Ishikawa (cell line): ENCODE measurements around the gene HINT2.

Experiments used
- CEBPB ChIP-seq: IDR thresholded peaks from 2 replicates; pipeline ENCODE4 v1.6.1; 2012
- CREB1 ChIP-seq: IDR thresholded peaks from 2 replicates; pipeline ENCODE4 v1.6.1; 2012; ENCODE audit warnings: low read depth
- EGR1 ChIP-seq: IDR thresholded peaks from 2 replicates; pipeline ENCODE4 v1.6.1; 2012
- EP300 ChIP-seq: IDR thresholded peaks from 2 replicates; pipeline ENCODE4 v1.6.1; 2012; ENCODE audit warnings: borderline replicate concordance
- FOXM1 ChIP-seq: IDR thresholded peaks from 2 replicates; pipeline ENCODE4 v1.6.1; 2012; ENCODE audit warnings: low read depth, borderline replicate concordance
- NFIC ChIP-seq: IDR thresholded peaks from 2 replicates; pipeline ENCODE4 v1.6.1; 2012
- RAD21 ChIP-seq: IDR thresholded peaks from 2 replicates; pipeline ENCODE4 v1.6.1; 2012; ENCODE audit warnings: low read depth
- TAF1 ChIP-seq: IDR thresholded peaks from 2 replicates; pipeline ENCODE4 v1.6.1; 2012; ENCODE audit warnings: low read depth, mild to moderate bottlenecking
- TCF12 ChIP-seq: IDR thresholded peaks from 2 replicates; pipeline ENCODE4 v1.6.1; 2012; ENCODE audit warnings: low read depth
- TEAD4 ChIP-seq: IDR thresholded peaks from 2 replicates; pipeline ENCODE4 v1.6.1; 2012
- YY1 ChIP-seq: IDR thresholded peaks from 2 replicates; pipeline ENCODE4 v1.6.1; 2012; ENCODE audit warnings: low read depth
- ZBTB7A ChIP-seq: IDR thresholded peaks from 2 replicates; pipeline ENCODE4 v1.6.1; 2012; ENCODE audit warnings: low read depth
- TF ChIP-seq, protein P1 (sequence below): IDR thresholded peaks from 2 replicates; pipeline ENCODE4 v1.6.1; 2012
- TF ChIP-seq, protein P2 (sequence below): IDR thresholded peaks from 2 replicates; pipeline ENCODE4 v1.6.1; 2012
- TF ChIP-seq, protein P3 (sequence below): IDR thresholded peaks from 2 replicates; pipeline ENCODE4 v1.6.1; 2012; ENCODE audit warnings: low read depth, mild to moderate bottlenecking

HINT2 gene

DNA sequence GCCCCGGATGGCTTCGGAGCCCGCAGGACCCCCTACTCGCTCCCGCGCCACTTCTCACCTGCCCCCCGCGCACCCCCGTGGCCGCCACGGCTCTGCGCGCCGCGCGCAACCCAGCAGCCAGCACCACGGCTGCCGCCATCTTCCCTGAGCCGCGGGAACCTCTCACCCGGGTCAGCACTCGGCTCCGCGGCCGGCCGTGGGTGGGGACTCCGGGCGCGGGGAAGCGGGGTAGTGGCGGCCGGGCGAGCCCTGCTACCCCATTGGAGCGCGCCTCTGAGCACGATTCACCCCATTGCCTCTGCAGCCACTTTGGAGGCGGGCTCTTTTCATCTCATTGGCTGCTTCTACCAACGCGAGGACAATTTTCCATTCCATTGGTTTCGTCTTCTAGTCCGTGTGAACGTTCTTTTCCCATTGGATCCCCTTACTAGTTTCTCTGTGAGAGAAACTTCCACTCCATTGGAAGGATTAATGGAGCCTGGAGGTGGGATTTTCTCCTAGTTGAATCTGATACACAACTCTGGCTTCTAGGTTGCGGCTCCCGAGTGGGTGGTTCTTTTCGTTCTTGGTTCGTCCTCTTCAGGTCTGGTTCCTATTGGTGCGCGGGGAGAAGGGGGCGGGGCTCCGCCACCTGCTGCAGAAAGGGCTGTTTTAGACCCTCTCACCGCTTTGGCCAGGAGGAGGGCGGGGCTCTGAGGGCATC, at the start of gene HINT2:
Gene HINT2, minus strand, starts transcription at position 202 of the 703 bp plus-strand sequence. Its CDS starts 63 bp downstream, at position 139.
- TF ChIP-seq YY1 (peak; percentile 93), TAF1 (peak; percentile 89), FOXM1 (no peak)

DNA sequence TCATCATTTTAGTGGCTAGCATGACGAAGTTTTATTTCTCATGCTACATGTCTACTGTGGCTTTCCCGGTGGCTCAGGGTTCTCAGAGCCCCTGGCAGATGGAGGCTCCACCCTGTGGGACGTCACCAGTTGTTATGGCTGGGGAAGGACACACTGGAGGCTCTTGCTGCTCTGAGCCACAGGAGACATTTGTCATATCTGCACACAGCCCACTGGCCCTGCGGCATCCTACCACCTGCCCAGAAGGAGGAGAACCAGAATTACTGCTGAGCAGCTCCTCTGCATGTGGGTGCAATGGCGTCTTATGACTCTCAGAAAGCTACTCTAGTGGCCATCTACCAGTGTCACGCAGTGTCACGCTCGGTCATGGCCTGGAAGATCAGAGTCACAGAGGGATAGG, 48.7 kb upstream of the HINT2 start:
- TF ChIP-seq NFIC (no peak), TEAD4 (no peak), FOXM1 (no peak), EP300 (no peak), CEBPB (no peak), ZBTB7A (no peak), TAF1 (no peak), EGR1 (no peak), TCF12 (no peak)
- TF ChIP-seq, protein P1, sequence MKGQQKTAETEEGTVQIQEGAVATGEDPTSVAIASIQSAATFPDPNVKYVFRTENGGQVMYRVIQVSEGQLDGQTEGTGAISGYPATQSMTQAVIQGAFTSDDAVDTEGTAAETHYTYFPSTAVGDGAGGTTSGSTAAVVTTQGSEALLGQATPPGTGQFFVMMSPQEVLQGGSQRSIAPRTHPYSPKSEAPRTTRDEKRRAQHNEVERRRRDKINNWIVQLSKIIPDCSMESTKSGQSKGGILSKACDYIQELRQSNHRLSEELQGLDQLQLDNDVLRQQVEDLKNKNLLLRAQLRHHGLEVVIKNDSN = no peak
- TF ChIP-seq, protein P2, sequence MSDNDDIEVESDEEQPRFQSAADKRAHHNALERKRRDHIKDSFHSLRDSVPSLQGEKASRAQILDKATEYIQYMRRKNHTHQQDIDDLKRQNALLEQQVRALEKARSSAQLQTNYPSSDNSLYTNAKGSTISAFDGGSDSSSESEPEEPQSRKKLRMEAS = no peak

DNA sequence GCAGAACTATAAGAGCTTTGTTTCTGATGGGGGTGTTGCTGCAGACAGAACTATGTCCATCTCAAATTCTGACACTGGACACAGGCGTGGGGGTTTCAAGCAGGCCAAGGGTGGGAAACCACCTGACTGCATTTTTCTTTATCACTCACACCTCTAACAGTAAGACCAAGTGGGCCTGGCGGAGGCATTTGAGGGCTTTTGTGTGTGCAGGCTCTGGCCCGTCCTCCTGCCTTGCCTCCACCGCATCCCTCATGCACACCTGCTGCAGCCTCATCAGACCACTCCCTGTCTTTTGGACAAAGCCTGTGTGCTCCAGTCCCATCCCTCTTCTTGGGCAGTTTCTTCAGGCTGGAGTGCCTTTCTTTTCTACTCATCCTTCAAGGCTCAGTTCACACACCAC, 47.5 kb upstream of the HINT2 start:
- TF ChIP-seq ZBTB7A (no peak), EGR1 (no peak), CREB1 (no peak), YY1 (no peak), EP300 (no peak)
- TF ChIP-seq, protein P2 = no peak
- TF ChIP-seq, protein P1 = no peak

DNA sequence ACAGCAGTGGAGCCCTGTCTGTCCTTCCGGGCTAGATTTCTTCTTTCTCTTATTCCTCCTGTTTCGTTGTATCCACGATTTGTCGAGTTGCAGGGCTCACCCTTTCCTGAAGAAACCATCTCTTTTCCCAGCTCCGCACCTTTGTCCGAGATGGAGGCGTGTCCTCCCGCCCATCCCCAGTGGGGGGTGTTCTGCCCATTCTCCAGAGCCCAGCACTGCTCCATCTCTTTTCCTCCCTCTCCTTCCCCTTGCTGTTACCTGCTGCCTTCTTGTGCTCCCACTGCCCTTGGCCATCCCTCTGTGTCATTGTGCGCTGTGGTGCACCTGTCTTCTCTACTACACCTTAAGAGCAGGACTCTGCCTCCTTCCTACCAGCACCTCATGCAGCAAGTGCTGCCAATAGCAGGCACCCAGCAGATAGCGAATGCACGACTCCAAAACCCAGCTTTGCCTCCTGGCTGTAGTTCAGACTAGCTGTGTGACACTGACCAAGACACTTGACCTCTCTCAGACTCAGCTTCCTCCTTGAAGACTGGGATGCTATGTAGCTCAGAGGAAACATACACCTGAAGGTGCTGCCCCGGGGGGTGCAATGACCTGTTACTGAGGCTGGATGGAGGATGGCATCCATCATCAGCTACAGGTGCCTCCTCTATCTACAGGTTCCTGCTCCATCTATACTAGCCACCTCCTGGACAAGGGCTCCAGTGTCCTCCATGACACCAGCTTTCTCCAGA, 46.5 kb upstream of the HINT2 start:
- TF ChIP-seq EGR1 (no peak), TEAD4 (no peak)
- TF ChIP-seq, protein P3, sequence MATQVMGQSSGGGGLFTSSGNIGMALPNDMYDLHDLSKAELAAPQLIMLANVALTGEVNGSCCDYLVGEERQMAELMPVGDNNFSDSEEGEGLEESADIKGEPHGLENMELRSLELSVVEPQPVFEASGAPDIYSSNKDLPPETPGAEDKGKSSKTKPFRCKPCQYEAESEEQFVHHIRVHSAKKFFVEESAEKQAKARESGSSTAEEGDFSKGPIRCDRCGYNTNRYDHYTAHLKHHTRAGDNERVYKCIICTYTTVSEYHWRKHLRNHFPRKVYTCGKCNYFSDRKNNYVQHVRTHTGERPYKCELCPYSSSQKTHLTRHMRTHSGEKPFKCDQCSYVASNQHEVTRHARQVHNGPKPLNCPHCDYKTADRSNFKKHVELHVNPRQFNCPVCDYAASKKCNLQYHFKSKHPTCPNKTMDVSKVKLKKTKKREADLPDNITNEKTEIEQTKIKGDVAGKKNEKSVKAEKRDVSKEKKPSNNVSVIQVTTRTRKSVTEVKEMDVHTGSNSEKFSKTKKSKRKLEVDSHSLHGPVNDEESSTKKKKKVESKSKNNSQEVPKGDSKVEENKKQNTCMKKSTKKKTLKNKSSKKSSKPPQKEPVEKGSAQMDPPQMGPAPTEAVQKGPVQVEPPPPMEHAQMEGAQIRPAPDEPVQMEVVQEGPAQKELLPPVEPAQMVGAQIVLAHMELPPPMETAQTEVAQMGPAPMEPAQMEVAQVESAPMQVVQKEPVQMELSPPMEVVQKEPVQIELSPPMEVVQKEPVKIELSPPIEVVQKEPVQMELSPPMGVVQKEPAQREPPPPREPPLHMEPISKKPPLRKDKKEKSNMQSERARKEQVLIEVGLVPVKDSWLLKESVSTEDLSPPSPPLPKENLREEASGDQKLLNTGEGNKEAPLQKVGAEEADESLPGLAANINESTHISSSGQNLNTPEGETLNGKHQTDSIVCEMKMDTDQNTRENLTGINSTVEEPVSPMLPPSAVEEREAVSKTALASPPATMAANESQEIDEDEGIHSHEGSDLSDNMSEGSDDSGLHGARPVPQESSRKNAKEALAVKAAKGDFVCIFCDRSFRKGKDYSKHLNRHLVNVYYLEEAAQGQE = no peak
- TF ChIP-seq, protein P2 = no peak

DNA sequence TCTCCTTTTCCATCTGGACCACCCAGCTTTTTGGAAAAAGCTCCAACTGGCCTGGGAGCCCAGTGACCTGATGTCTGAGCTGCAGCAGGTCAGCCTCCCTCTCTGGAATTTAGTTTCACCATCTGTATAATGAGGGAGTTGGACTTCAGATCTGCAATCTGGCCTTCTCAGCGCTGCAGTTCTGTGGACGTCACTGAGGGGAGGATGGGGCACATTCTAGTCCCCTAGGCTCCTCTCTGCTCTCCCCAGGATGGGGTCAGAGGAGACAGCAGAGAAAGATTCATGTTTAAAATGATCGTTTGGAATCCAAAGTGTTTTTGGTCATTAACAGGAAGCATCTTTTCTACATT, 45.1 kb upstream of the HINT2 start:
- TF ChIP-seq TCF12 (no peak), RAD21 (no peak), EGR1 (no peak), CEBPB (no peak), YY1 (no peak), NFIC (no peak), TAF1 (no peak), ZBTB7A (no peak), EP300 (no peak), TEAD4 (no peak), FOXM1 (no peak), CREB1 (no peak)
- TF ChIP-seq, protein P3 = no peak
- TF ChIP-seq, protein P1 = no peak
- TF ChIP-seq, protein P2 = no peak
